ENCODE results near the gene SMCO1.
"Not testable (repeated sequence)": the region's sequence is repeated elsewhere in the genome, so short reads cannot be mapped to it uniquely, and the experiment has no call there.

SMCO1 gene

GRCh38 chr3:196514350-196514716 lies 813 bp downstream of the SMCO1 start:
- Histone ChIP-seq H4K20me1 (ENCODE audit: control insufficient read depth, insufficient read depth, low read depth, low read length) (no peaks in the 10 kb centered on the region), H3K9me2 (replicated peaks; ENCODE audit: control insufficient read depth, low read length) (no peaks in the 10 kb centered on the region), H3K4me1 (ENCODE audit: control insufficient read depth, low read length) (peaks cover 8% of the 10 kb centered on the region), H3F3A (ENCODE audit: control insufficient read depth, insufficient read depth) (no peaks in the 10 kb centered on the region), H3K9me3 (ENCODE audit: control insufficient read depth, insufficient read depth, low read length) (peaks cover 14% of the 10 kb centered on the region), H3K4me3 (ENCODE audit: low read length) (no peak overlapping the region), H3K79me2 (ENCODE audit: control insufficient read depth, low read length) (no peaks in the 10 kb centered on the region), H3K27ac (ENCODE audit: low read depth, low read length) (no peak overlapping the region), H3K4me2 (ENCODE audit: low read length) (no peak overlapping the region), H3K27me3 (ENCODE audit: control insufficient read depth, low read length) (no peaks in the 10 kb centered on the region), H3K36me3 (ENCODE audit: control insufficient read depth, low read length) (no peaks in the 10 kb centered on the region)
- TF ChIP-seq CTCF (IDR thresholded peaks at IDR 0.05; ENCODE audit: low read depth, low read length, poor library complexity, severe bottlenecking) (no peak), EZH2phosphoT487 (IDR thresholded peaks at IDR 0.05; ENCODE audit: borderline replicate concordance, low read length) (no peak)

GRCh38 chr3:196513697-196514349 lies 1.3 kb downstream of the SMCO1 start:
- H3K27ac ChIP-seq (ENCODE audit: low read depth, low read length) = no peak overlapping the region
- H4K20me1 ChIP-seq (ENCODE audit: control insufficient read depth, insufficient read depth, low read depth, low read length) = no peaks in the 10 kb centered on the region
- H3K4me1 ChIP-seq (ENCODE audit: control insufficient read depth, low read length) = peaks cover 8% of the 10 kb centered on the region
- H3K4me3 ChIP-seq (ENCODE audit: low read length) = no peak overlapping the region
- H3K9me2 ChIP-seq (replicated peaks; ENCODE audit: control insufficient read depth, low read length) = no peaks in the 10 kb centered on the region
- H3K36me3 ChIP-seq (ENCODE audit: control insufficient read depth, low read length) = no peaks in the 10 kb centered on the region
- no peaks in the 10 kb centered on the region for H3K79me2 ChIP-seq (ENCODE audit: control insufficient read depth, low read length)
- H3K27me3 ChIP-seq (ENCODE audit: control insufficient read depth, low read length) = no peaks in the 10 kb centered on the region
- H3F3A ChIP-seq (ENCODE audit: control insufficient read depth, insufficient read depth) = no peaks in the 10 kb centered on the region
- peaks cover 10% of the 10 kb centered on the region for H3K9me3 ChIP-seq (ENCODE audit: control insufficient read depth, insufficient read depth, low read length)
- TF ChIP-seq EZH2phosphoT487 (IDR thresholded peaks at IDR 0.05; ENCODE audit: borderline replicate concordance, low read length) = no peak
- no peak for TF ChIP-seq CTCF (IDR thresholded peaks at IDR 0.05; ENCODE audit: low read depth, low read length, poor library complexity, severe bottlenecking)
- H3K4me2 ChIP-seq (ENCODE audit: low read length) = no peak overlapping the region

GRCh38 chr3:196511646-196512425 lies 3.3 kb downstream of the SMCO1 start:
- H4K20me1 ChIP-seq (ENCODE audit: control insufficient read depth, insufficient read depth, low read depth, low read length); H3K4me2 ChIP-seq (ENCODE audit: low read length); H3F3A ChIP-seq (ENCODE audit: control insufficient read depth, insufficient read depth); H3K9me3 ChIP-seq (ENCODE audit: control insufficient read depth, insufficient read depth, low read length); H3K36me3 ChIP-seq (ENCODE audit: control insufficient read depth, low read length); H3K9me2 ChIP-seq (replicated peaks; ENCODE audit: control insufficient read depth, low read length); H3K4me1 ChIP-seq (ENCODE audit: control insufficient read depth, low read length); H3K4me3 ChIP-seq (ENCODE audit: low read length); H3K27me3 ChIP-seq (ENCODE audit: control insufficient read depth, low read length); H3K79me2 ChIP-seq (ENCODE audit: control insufficient read depth, low read length); H3K27ac ChIP-seq (ENCODE audit: low read depth, low read length): not testable (repeated sequence)

- not testable (repeated sequence) for H3K4me3 ChIP-seq (ENCODE audit: low read length); H4K20me1 ChIP-seq (ENCODE audit: control insufficient read depth, insufficient read depth, low read depth, low read length); H3K27me3 ChIP-seq (ENCODE audit: control insufficient read depth, low read length); H3K4me1 ChIP-seq (ENCODE audit: control insufficient read depth, low read length); H3K27ac ChIP-seq (ENCODE audit: low read depth, low read length); H3K36me3 ChIP-seq (ENCODE audit: control insufficient read depth, low read length); H3K79me2 ChIP-seq (ENCODE audit: control insufficient read depth, low read length); H3K9me2 ChIP-seq (replicated peaks; ENCODE audit: control insufficient read depth, low read length); H3F3A ChIP-seq (ENCODE audit: control insufficient read depth, insufficient read depth); H3K9me3 ChIP-seq (ENCODE audit: control insufficient read depth, insufficient read depth, low read length); H3K4me2 ChIP-seq (ENCODE audit: low read length)
These were observed 4.0 kb downstream of the SMCO1 start for GRCh38 chr3:196511108-196511507.
